Cerebellar nuclear complex (tissue), 1 donor: ENCODE results near the gene FKBP1B.
"Not testable (repeated sequence)": the region's sequence is repeated elsewhere in the genome, so short reads cannot be mapped to it uniquely, and the experiment has no call there.

Source experiments
- DNase-seq, 2 experiments: peaks; one replicate each; lab custom pipeline; 2025; lab: John Stamatoyannopoulos, UW

Gene FKBP1B

GRCh38 chr2:24022975-24023575 is 26.5 kb upstream of the FKBP1B start:
- no peak for DNase-seq

- DNase-seq: no peak
These were observed 25.5 kb upstream of the FKBP1B start for GRCh38 chr2:24024018-24024417.

GRCh38 chr2:24024996-24025663 is 24.4 kb upstream of the FKBP1B start:
- no peak for DNase-seq

GRCh38 chr2:24026233-24026632 is 23.3 kb upstream of the FKBP1B start:
- no peak for DNase-seq

GRCh38 chr2:24038786-24039499 is 10.6 kb upstream of the FKBP1B start:
- no peak for DNase-seq

- no peak for DNase-seq
These were observed 9.0 kb upstream of the FKBP1B start for GRCh38 chr2:24040511-24040910.

GRCh38 chr2:24043133-24043532 is 6.4 kb upstream of the FKBP1B start:
- DNase-seq: not testable (repeated sequence)

- no peak for DNase-seq
These were observed 3.7 kb upstream of the FKBP1B start for GRCh38 chr2:24045511-24046508.

- no peak for DNase-seq
These were observed 3.0 kb upstream of the FKBP1B start for GRCh38 chr2:24046599-24046929.

GRCh38 chr2:24046930-24047702 is 2.4 kb upstream of the FKBP1B start, which contains the start of gene WDCP:
Gene WDCP, minus strand, starts transcription at chr2:24047391. Its CDS starts 7,897 bp downstream, at chr2:24039494.
- DNase-seq: peak; percentile 87 to 97

- no peak for DNase-seq
These were observed 1.9 kb upstream of the FKBP1B start for GRCh38 chr2:24047703-24048033.

GRCh38 chr2:24048769-24049484 is 614 bp upstream of the FKBP1B start:
- no peak for DNase-seq

- no peak for DNase-seq
These were observed 769 bp downstream of the FKBP1B start for GRCh38 chr2:24050041-24050979.

- DNase-seq: no peak
These were observed 2.3 kb downstream of the FKBP1B start for GRCh38 chr2:24051833-24052232.

GRCh38 chr2:24052951-24053350 is 3.4 kb downstream of the FKBP1B start:
- no peak for DNase-seq

GRCh38 chr2:24054366-24055010 is 4.9 kb downstream of the FKBP1B start:
- no peak for DNase-seq

- no peak for DNase-seq
These were observed 6.2 kb downstream of the FKBP1B start for GRCh38 chr2:24055750-24056149.

- no peak for DNase-seq
These were observed 9.2 kb downstream of the FKBP1B start for GRCh38 chr2:24058564-24059271.
